Hair follicular keratinocyte (primary cell): Measurements from ENCODE around the gene FASTKD1. TPM values are rescaled to one million over a fixed set of nuclear protein-coding genes. Genes with fewer than 3 reads are reported as not detected.

Source experiments
- total RNA-seq: library from RNA; depleted of rRNA; stranded (reverse); fragments of >200 nt; gene quantifications from 2 replicates; pipeline ENCODE4 v1.2.3, GENCODE V29; 2015

Gene FASTKD1
- total RNA-seq: 10.9 and 23.4 TPM in 2 replicates

GRCh38 chr2:169573160-169573973 lies at the start of gene FASTKD1:
TSS of gene FASTKD1 (minus strand) at chr2:169573865. CDS start at chr2:169572029, 1,836 bp downstream.

GRCh38 chr2:169584005-169584877 lies 10.6 kb upstream of the FASTKD1 start, which contains the start of gene PPIG:
TSS of gene PPIG (plus strand) at chr2:169584351. CDS start at chr2:169604042, 19,691 bp downstream.

DNA sequence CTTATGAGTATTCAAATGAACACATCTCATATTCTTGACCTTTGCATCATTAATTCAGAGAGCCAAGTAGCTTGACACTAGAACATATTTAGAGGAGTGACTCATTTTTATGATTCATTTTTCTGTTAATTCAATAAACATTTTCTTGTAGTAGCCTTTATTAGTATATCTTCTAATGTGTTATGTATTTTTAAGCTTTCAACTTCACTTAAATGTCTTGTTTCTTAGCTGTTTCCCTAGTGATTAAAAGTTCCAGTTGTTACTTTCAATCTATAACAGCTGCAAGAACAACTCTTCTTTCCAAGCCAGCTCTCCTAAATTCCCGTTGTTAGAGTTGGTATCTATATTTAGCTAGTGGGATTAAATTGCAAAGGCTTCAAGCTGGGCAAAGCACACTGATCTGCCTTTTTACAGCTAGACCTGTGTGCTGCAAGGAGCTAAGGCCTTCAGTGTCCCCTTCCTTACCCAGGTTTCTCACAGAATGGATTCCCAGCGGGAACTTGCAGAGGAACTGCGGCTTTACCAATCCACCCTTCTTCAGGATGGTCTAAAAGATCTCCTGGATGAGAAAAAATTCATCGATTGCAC lies 64.3 kb downstream of the FASTKD1 start, which contains the start of gene KLHL41:
TSS of gene KLHL41 (plus strand) at position 405 of the 588 bp plus-strand sequence. CDS start at position 482, 77 bp downstream.

Other genes with a start within 250 kb of the FASTKD1 start
- not detected in 2 replicates for gene LRP2, start 211.3 kb downstream of the FASTKD1 start, total RNA-seq
- gene BBS5, start 94.4 kb downstream of the FASTKD1 start, total RNA-seq: 2.7 and 3.4 TPM in 2 replicates
- gene KLHL41, start 64.2 kb downstream of the FASTKD1 start, total RNA-seq: 0.04 TPM in 1 of 2 replicates, not detected in the other
- gene PPIG, start 10.5 kb upstream of the FASTKD1 start, total RNA-seq: 21.9 and 24.6 TPM in 2 replicates
- gene CFAP210, start 120.5 kb upstream of the FASTKD1 start, total RNA-seq: not detected in 2 replicates
- 3.0 TPM in 2 replicates for gene PHOSPHO2, start 120.6 kb upstream of the FASTKD1 start, total RNA-seq
- 2.0 and 3.3 TPM in 2 replicates for gene KLHL23, start 160.0 kb upstream of the FASTKD1 start, total RNA-seq
- 54.4 and 87.7 TPM in 2 replicates for gene SSB, start 225.0 kb upstream of the FASTKD1 start, total RNA-seq